ENCODE data around the gene MILR1.
"Not testable (repeated sequence)": the region's sequence is repeated elsewhere in the genome, so short reads cannot be mapped to it uniquely, and the experiment has no call there.

MILR1 gene

GRCh38 chr17:64492481-64493109, 43.7 kb downstream of the MILR1 start:
- Mint-ChIP-seq H3K27me3 (no peaks in the 10 kb centered on the region), H3K36me3 (ENCODE audit: insufficient read depth) (peaks cover 41% of the 10 kb centered on the region), H3K9me3 (no peaks in the 10 kb centered on the region), H3K4me3 (no peak overlapping the region), H3K4me1 (peaks cover 33% of the 10 kb centered on the region), H3K27ac (ENCODE audit: low read depth) (peak overlapping the region; percentile 55)
- ATAC-seq (replicated peaks; ENCODE audit: extremely low read depth, poor library complexity, severe bottlenecking), result no peak
- DNase-seq (ENCODE audit: low spot score in 2 of 2), result no peak

- no peak for ATAC-seq (replicated peaks; ENCODE audit: extremely low read depth, poor library complexity, severe bottlenecking)
- Mint-ChIP-seq H3K27ac (ENCODE audit: low read depth) (peak overlapping the region; percentile 33), H3K4me3 (no peak overlapping the region), H3K4me1 (peaks cover 47% of the 10 kb centered on the region), H3K36me3 (ENCODE audit: insufficient read depth) (peaks cover 48% of the 10 kb centered on the region), H3K9me3 (no peaks in the 10 kb centered on the region), H3K27me3 (no peaks in the 10 kb centered on the region)
- DNase-seq (ENCODE audit: low spot score in 2 of 2), result no peak
These were observed 45.2 kb downstream of the MILR1 start for GRCh38 chr17:64494121-64494520.

DNA sequence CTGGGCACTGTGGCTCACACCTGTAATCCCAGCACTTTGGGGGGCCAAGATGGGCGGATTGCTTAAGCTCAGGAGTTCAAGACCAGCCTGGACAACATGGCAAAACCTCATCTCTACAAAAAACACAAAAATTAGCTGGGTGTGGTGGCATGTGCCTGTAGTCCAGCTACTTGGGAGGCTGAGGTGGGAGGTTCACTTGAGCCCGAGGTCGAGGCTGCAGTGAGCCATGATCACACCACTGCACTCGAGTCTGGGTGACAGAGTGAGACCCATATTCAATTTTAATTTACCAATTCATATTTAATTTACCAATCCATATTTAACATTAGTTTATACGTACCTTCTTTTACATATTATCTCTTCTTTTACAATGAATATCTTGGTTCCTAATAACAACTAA, 46.4 kb downstream of the MILR1 start:
- not testable (repeated sequence) for H3K27me3 Mint-ChIP-seq; ATAC-seq (replicated peaks; ENCODE audit: extremely low read depth, poor library complexity, severe bottlenecking); H3K27ac Mint-ChIP-seq (ENCODE audit: low read depth); DNase-seq (ENCODE audit: low spot score in 2 of 2); H3K9me3 Mint-ChIP-seq
- Mint-ChIP-seq H3K4me3 (peak overlapping the region; percentile 99), H3K36me3 (ENCODE audit: insufficient read depth) (peaks cover 54% of the 10 kb centered on the region), H3K4me1 (peaks cover 57% of the 10 kb centered on the region)

DNA sequence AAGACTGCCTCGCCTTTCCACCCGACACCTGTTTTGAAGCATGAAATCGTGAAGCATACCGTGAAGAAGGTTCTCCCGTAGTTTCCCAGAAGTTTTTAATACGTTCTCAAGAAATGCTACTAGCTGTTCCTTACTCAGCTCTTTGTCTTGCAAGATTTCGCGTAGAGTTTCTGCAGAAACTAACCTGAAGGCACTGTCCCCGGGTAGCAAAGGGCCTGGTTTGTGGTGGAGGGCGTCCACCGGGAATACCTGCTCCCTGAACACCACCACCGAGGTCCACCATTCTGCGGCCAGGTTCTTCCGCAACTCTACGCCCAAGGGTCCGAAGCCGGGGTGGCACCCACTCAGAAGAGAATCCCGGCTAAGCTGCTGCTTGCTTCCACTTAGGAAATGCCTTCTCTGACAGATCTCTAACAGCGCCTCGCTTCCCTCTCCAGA, 47.5 kb downstream of the MILR1 start:
- Mint-ChIP-seq H3K4me1 (peaks cover 68% of the 10 kb centered on the region), H3K27ac (ENCODE audit: low read depth) (peak overlapping the region; percentile 100), H3K27me3 (no peaks in the 10 kb centered on the region), H3K4me3 (peak overlapping the region; percentile 99), H3K36me3 (ENCODE audit: insufficient read depth) (peaks cover 61% of the 10 kb centered on the region), H3K9me3 (no peaks in the 10 kb centered on the region)
- ATAC-seq (replicated peaks; ENCODE audit: extremely low read depth, poor library complexity, severe bottlenecking) (no peak), DNase-seq (ENCODE audit: low spot score in 2 of 2) (no peak)

DNA sequence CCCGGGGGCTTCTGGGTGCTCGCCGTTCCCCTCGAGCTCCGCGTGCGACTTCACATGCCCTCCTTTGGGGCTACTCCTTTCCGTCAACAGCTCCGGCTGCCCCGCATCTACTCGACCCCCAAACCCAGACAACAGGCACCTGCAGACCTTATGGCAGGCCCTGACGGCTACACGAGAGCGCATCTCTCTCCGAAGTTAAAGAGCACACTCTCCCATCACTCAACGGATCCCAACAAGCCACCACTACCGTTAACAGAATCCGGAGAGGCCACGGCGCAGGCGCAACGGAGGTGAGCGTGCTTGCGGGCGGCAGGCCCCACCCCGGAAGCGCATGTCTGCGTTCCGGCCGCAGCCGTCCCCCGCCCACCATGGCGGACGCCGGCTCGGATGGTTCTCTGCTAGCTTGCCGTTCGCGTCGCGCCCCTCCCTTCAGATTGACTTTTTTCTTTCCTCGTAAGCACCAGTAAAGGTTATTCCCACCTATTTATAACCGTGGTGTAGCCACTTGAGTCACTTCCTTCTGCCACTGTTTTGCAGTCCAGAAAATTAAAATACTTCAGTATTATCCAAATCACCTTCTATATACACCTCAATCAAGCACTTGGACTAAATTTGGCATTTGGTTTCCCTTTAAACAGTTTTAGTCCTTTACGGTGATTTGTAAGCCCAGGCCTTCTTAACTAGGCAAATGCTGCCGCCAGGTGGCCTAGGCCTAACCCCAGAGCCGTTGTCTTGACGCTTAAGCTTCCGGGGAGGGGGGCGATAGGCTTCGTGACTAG, 48.1 kb downstream of the MILR1 start, which contains the start of gene POLG2:
Gene POLG2 (minus strand): TSS at position 269 of the 779 bp plus-strand sequence. CDS start 86 bp downstream, at position 183.
- ATAC-seq (replicated peaks; ENCODE audit: extremely low read depth, poor library complexity, severe bottlenecking) (peak; percentile 77), DNase-seq (ENCODE audit: low spot score in 2 of 2) (peak; percentile 89 to 94)
- no peaks in the 10 kb centered on the region for H3K9me3 Mint-ChIP-seq
- peak within 1 kb of the TSS; percentile 99 for H3K4me3 Mint-ChIP-seq
- peaks cover 74% of the 10 kb centered on the region for H3K4me1 Mint-ChIP-seq
- peaks cover 63% of the 10 kb centered on the region for H3K36me3 Mint-ChIP-seq (ENCODE audit: insufficient read depth)
- no peaks in the 10 kb centered on the region for H3K27me3 Mint-ChIP-seq
- H3K27ac Mint-ChIP-seq (ENCODE audit: low read depth), result peak within 1 kb of the TSS; percentile 100

DNA sequence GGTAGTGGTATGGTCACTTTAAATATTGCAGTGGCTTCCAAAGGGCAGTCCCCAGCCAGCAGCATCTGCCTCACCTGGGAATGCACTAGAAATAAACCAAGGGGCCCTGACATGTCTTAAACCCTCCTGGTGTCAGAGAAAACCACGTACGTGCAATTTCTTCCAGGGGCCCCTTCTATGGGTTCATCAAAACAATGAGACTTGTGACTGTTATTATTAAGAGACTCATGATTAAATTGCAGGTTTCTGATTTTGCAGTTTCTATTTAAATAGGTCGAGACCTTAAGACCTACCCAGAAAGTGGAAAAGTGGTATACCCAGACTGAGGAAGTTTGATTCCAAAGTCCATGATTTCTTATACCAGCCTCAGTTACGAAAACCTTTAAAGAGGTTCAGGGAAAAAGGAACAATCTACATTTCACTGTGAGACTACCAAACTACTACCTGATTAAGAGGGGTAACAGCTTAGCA, 48.7 kb downstream of the MILR1 start:
- Mint-ChIP-seq H3K27me3 (no peaks in the 10 kb centered on the region), H3K9me3 (no peaks in the 10 kb centered on the region), H3K4me3 (peak overlapping the region; percentile 99), H3K4me1 (peaks cover 80% of the 10 kb centered on the region), H3K27ac (ENCODE audit: low read depth) (peak overlapping the region; percentile 100), H3K36me3 (ENCODE audit: insufficient read depth) (peaks cover 68% of the 10 kb centered on the region)
- DNase-seq (ENCODE audit: low spot score in 2 of 2), result peak in 1 of 2 donors; percentile 51
- peak; percentile 4 for ATAC-seq (replicated peaks; ENCODE audit: extremely low read depth, poor library complexity, severe bottlenecking)

DNA sequence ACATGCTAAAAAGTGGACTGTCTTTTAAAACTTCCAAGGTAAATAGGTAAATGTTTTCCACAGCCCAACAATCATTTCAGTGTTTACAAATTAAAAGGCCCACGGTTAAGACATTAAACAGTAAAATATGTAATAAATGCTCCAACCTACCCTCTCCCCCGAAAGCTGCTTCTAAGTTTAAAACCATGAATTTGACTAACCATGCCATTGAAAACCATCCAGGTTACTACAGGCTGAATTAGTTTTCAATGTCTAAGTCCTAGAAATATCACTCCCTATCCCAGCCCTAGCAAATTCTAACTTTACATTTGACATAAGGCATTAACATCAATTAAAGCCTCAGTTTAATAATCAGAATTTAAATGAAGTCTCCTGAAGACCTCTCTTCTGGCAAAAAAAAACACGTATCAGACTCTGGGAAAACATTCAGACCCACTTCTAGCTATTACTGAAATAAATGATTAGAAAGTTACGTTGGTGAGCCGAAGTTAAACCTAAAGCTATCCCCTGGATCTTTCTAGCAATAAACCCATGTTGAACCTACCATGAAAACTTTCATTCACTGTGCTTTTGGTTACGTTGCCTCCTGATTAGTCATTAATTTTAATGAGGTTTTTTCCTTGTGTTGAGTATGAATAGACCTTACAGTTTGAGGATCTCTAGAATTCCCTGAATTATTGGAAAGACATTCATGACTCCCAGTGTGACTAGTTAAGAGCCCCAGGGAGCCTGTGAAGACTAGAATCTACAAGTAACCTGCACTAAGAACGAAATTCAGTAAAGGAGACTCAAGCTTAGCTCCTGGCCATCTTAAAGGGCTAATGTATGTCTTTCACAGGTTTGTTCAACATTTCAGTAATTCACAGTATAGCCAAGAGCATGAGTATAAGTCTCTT, 49.6 kb downstream of the MILR1 start:
- ATAC-seq (replicated peaks; ENCODE audit: extremely low read depth, poor library complexity, severe bottlenecking) (no peak), DNase-seq (ENCODE audit: low spot score in 2 of 2) (no peak)
- H3K36me3 Mint-ChIP-seq (ENCODE audit: insufficient read depth), result peaks cover 78% of the 10 kb centered on the region
- no peaks in the 10 kb centered on the region for H3K9me3 Mint-ChIP-seq
- H3K27ac Mint-ChIP-seq (ENCODE audit: low read depth), result peak overlapping the region; percentile 100
- H3K27me3 Mint-ChIP-seq, result no peaks in the 10 kb centered on the region
- peak overlapping the region; percentile 99 for H3K4me3 Mint-ChIP-seq
- H3K4me1 Mint-ChIP-seq, result peaks cover 90% of the 10 kb centered on the region

DNA sequence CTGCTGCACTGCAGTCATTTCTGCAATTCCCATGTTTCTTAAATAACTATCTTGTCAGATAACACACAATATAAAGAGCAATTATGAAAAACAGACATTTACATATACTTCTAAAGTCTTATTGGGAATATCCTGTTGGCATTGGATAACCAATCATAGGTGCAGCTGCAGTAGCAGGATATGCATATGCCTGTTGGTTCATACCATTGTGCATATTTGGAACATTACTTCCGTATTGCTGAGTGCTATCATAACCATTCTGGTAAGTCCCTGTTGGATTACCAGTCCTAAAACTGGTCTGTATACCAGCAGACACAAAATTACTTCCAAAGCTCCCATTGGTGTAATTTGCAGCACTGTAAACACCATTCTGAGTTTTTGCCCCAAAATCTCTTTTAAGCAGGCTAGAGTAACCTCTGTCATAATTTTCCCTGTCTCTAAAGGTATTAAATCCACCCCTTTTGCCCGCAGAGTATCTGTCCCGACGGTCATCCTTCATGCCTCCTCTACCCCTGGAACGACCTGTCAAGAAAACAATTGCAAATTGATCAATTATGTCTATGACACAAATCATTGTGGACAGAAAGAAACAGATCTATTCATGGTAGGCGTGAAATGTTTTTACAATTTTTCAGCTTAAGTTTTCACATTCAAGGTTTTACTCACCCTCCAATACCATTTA, 51.0 kb downstream of the MILR1 start:
- Mint-ChIP-seq H3K4me3 (peak overlapping the region; percentile 100), H3K27ac (ENCODE audit: low read depth) (peak overlapping the region; percentile 100), H3K27me3 (no peaks in the 10 kb centered on the region), H3K9me3 (no peaks in the 10 kb centered on the region), H3K36me3 (ENCODE audit: insufficient read depth) (peaks cover 89% of the 10 kb centered on the region), H3K4me1 (peaks cover 90% of the 10 kb centered on the region)
- ATAC-seq (replicated peaks; ENCODE audit: extremely low read depth, poor library complexity, severe bottlenecking) (no peak), DNase-seq (ENCODE audit: low spot score in 2 of 2) (no peak)

DNA sequence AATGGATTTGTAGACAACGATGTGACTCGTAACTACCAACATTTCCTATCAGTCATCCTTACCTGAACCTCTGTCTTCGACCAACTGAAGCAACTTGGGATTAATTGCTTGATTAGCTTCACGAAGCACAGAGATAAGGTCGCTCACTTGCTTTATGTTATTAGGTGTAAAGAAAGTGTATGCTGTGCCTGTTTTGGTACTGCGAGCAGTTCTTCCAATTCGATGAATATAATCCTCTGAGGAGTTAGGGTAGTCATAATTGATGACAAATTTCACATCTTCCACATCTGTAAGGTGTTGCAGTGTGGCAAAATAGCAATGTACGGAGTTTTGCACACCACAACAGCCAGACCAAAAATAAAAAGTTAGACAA, 51.6 kb downstream of the MILR1 start:
- peak overlapping the region; percentile 100 for H3K27ac Mint-ChIP-seq (ENCODE audit: low read depth)
- no peaks in the 10 kb centered on the region for H3K27me3 Mint-ChIP-seq
- H3K4me1 Mint-ChIP-seq, result peaks cover 92% of the 10 kb centered on the region
- H3K9me3 Mint-ChIP-seq, result no peaks in the 10 kb centered on the region
- peak overlapping the region; percentile 100 for H3K4me3 Mint-ChIP-seq
- DNase-seq (ENCODE audit: low spot score in 2 of 2) (no peak), ATAC-seq (replicated peaks; ENCODE audit: extremely low read depth, poor library complexity, severe bottlenecking) (no peak)
- H3K36me3 Mint-ChIP-seq (ENCODE audit: insufficient read depth), result peaks cover 93% of the 10 kb centered on the region

DNA sequence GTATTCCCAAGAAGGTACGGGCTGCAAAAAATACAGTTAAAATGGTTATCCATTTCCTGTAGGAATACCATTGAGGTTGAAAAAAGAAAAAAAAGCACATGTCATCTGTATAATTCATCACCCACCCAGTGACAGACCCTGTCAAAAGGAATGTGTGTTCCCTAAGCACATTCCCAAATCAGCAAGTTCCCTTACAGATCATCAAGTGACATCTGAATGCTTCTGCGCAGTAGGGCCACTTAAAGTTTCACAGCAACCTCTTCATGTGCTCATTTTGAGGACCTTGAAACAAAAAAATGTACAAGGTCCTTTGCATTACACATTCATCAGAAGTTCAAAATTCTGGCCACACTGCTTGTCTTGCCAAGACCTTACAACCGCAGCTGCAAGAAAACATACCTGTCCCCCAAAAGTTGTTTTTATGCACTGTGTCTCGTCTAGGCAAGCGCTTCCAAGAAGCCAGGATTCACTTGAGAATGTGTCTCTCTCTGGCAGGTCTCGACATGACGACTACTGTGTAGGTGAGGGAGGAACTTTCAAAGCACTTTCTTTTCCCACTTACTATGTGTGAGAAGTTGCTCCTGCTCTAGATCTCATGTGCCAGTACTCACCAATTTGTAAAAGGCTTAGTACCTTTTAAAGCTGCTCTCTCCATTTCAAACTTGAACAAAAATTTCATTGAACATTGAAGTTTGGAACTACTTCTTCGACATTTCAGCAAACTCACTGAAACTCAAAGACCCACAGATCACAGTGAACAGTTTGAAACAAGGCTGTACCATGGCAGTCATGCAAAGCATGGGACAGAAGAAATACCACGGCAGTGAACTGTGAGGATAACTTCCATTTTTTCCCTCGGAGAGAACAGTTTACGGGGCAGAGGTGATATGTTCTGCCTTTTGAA, 52.2 kb downstream of the MILR1 start:
- ATAC-seq (replicated peaks; ENCODE audit: extremely low read depth, poor library complexity, severe bottlenecking), result no peak
- peaks cover 99% of the 10 kb centered on the region for H3K36me3 Mint-ChIP-seq (ENCODE audit: insufficient read depth)
- H3K4me3 Mint-ChIP-seq, result peak overlapping the region; percentile 100
- no peaks in the 10 kb centered on the region for H3K27me3 Mint-ChIP-seq
- H3K4me1 Mint-ChIP-seq, result peaks cover 88% of the 10 kb centered on the region
- H3K9me3 Mint-ChIP-seq, result no peaks in the 10 kb centered on the region
- H3K27ac Mint-ChIP-seq (ENCODE audit: low read depth), result peak overlapping the region; percentile 100
- DNase-seq (ENCODE audit: low spot score in 2 of 2), result no peak

- Mint-ChIP-seq H3K4me3 (peak overlapping the region; percentile 100), H3K27me3 (no peaks in the 10 kb centered on the region)
These were observed 53.1 kb downstream of the MILR1 start for GRCh38 chr17:64502021-64502420.

More at GRCh38 chr17:64502021-64502420, 53.1 kb downstream of the MILR1 start:
- Mint-ChIP-seq H3K9me3 (no peaks in the 10 kb centered on the region), H3K36me3 (ENCODE audit: insufficient read depth) (peaks cover 99% of the 10 kb centered on the region), H3K27ac (ENCODE audit: low read depth) (peak overlapping the region; percentile 100), H3K4me1 (peaks cover 79% of the 10 kb centered on the region)
- ATAC-seq (replicated peaks; ENCODE audit: extremely low read depth, poor library complexity, severe bottlenecking) (no peak), DNase-seq (ENCODE audit: low spot score in 2 of 2) (no peak)
